MCF 10A (cell line): ENCODE data around the gene FCHSD2. TPM values are rescaled to one million over a fixed set of nuclear protein-coding genes. Genes with fewer than 3 reads are reported as not detected.

Experiments used
- BruUV-seq: library from RNA; stranded (reverse); fragments of 400-500 nt; replicated peaks from 2 replicates; lab custom pipeline; 2021; lab: Mats Ljungman, UMichigan
- CTCF ChIA-PET: fragments of 300-600 bp; sonication (Branson Sonifier 250); formaldehyde crosslinking; extraction: SDS; loops from one replicate; lab custom pipeline; 2021; ENCODE audit warnings: antibody characterized with exemption, inconsistent platforms; lab: Yijun Ruan, JAX
- POLR2A ChIA-PET: fragments of 300-600, 350-650 bp; sonication (Branson Sonifier 250); formaldehyde crosslinking; extraction: SDS; loops from one replicate; lab custom pipeline; 2020; ENCODE audit warnings: antibody characterized with exemption, inconsistent platforms; lab: Yijun Ruan, JAX
- DNase-seq: peaks from one replicate; pipeline ENCODE4 v3.0.0-alpha.2; 2018; ENCODE audit not compliant: unreplicated experiment
- H3K27ac Mint-ChIP-seq: one replicate; pipeline ENCODE4 v1.8.0; 2022; ENCODE audit warnings: mild to moderate bottlenecking, low read depth, mixed read lengths; ENCODE audit not compliant: unreplicated experiment
- H3K27me3 Mint-ChIP-seq: one replicate; pipeline ENCODE4 v1.8.0; 2022; ENCODE audit warnings: mixed read lengths; ENCODE audit not compliant: insufficient read depth, unreplicated experiment
- H3K36me3 Mint-ChIP-seq: one replicate; pipeline ENCODE4 v1.8.0; 2022; ENCODE audit warnings: mild to moderate bottlenecking, moderate library complexity, mixed read lengths; ENCODE audit not compliant: insufficient read depth, unreplicated experiment
- H3K4me1 Mint-ChIP-seq: one replicate; pipeline ENCODE4 v1.8.0; 2022; ENCODE audit warnings: mixed read lengths; ENCODE audit not compliant: insufficient read depth, unreplicated experiment
- H3K4me3 Mint-ChIP-seq: one replicate; pipeline ENCODE4 v1.8.0; 2022; ENCODE audit warnings: mild to moderate bottlenecking, moderate library complexity, mixed read lengths; ENCODE audit not compliant: unreplicated experiment
- H3K9me3 Mint-ChIP-seq: one replicate; pipeline ENCODE4 v1.8.0; 2022; ENCODE audit warnings: mixed read lengths; ENCODE audit not compliant: unreplicated experiment
- intact Hi-C: fragments of 100-400 bp; cut with micrococcal nuclease; formaldehyde crosslinking; loops from 2 replicates; pipeline ENCODE4 v1.14.1; 2022
- total RNA-seq: library from RNA; stranded (reverse); gene quantifications from 2 replicates; pipeline ENCODE4 v1.2.3, GENCODE V29; 2022
- TF ChIP-seq, protein P1 (sequence below): fragments of 200-600 bp; IDR thresholded peaks from one replicate; pipeline ENCODE4 v1.8.0; 2022; ENCODE audit warnings: antibody characterized with exemption, mild to moderate bottlenecking; ENCODE audit not compliant: unreplicated experiment

FCHSD2 gene
- total RNA-seq, 1 experiment from 2014 or later = 12.8 TPM

DNA sequence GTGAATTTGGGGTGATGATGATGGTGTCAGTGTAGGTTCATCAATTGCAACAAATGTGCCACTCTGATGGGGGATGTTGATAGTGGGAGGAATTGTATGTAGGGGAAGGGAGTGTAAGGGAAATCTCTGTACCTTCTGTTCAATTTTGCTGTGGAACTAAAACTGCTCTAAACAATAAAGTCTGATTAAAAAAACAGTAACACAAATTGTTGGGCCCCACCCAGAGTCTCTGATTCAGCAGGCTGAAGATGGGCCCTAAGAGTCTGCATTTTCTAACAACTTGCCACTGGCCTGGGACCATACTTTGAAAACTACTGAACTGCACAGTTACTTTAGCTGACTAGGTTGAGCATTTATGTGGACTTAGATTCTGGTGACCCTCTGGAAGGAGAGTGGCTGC is 214.7 kb downstream of the FCHSD2 start:
- Mint-ChIP-seq H3K9me3 (no peaks in the 10 kb centered on the region), H3K27me3 (no peaks in the 10 kb centered on the region), H3K4me1 (no peaks in the 10 kb centered on the region), H3K27ac (no peak overlapping the region), H3K36me3 (no peaks in the 10 kb centered on the region), H3K4me3 (no peak overlapping the region)
- DNase-seq = no peak
- POLR2A ChIA-PET = no interaction called here
- TF ChIP-seq, protein P1, sequence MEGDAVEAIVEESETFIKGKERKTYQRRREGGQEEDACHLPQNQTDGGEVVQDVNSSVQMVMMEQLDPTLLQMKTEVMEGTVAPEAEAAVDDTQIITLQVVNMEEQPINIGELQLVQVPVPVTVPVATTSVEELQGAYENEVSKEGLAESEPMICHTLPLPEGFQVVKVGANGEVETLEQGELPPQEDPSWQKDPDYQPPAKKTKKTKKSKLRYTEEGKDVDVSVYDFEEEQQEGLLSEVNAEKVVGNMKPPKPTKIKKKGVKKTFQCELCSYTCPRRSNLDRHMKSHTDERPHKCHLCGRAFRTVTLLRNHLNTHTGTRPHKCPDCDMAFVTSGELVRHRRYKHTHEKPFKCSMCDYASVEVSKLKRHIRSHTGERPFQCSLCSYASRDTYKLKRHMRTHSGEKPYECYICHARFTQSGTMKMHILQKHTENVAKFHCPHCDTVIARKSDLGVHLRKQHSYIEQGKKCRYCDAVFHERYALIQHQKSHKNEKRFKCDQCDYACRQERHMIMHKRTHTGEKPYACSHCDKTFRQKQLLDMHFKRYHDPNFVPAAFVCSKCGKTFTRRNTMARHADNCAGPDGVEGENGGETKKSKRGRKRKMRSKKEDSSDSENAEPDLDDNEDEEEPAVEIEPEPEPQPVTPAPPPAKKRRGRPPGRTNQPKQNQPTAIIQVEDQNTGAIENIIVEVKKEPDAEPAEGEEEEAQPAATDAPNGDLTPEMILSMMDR = no peak
- no TSS peak for BruUV-seq
- CTCF ChIA-PET = interaction anchor here (0.6 to 6.1 kb wide), 4 partner anchors 17 to 323 kb away, joined by 3 to 70 read pairs (median 3); no protein-coding TSS in a partner anchor
- intact Hi-C loops = no loop called here

DNA sequence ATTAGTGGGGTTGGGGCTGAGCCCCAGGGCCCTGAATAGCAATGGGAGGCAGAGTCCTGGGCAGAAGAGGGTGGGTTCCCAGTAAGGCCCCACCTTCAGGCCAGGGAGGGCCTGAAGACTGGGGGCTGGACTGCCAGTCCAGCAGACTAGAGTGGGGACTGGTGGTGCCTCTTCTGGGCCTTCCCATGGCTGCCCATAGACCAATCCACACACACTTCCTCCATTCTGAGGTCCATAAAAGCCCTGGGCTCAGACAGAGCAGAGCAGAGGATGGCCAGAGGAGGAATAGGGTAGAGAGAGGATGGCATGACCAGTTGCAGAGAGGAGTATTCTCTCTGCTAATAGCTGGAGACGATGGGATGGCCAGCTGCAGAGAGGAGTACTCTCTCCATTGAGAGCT is 216.0 kb downstream of the FCHSD2 start:
- Mint-ChIP-seq H3K9me3 (no peaks in the 10 kb centered on the region), H3K27me3 (no peaks in the 10 kb centered on the region), H3K27ac (no peak overlapping the region), H3K4me1 (no peaks in the 10 kb centered on the region), H3K4me3 (no peak overlapping the region), H3K36me3 (no peaks in the 10 kb centered on the region)
- BruUV-seq = no TSS peak
- ChIA-PET POLR2A (no interaction called here), CTCF (interaction anchor here (0.6 to 6.1 kb wide), 7 partner anchors 14 to 381 kb away, joined by 3 to 70 read pairs (median 4); no protein-coding TSS in a partner anchor)
- TF ChIP-seq, protein P1 = no peak
- no peak for DNase-seq
- intact Hi-C loops = no loop called here

DNA sequence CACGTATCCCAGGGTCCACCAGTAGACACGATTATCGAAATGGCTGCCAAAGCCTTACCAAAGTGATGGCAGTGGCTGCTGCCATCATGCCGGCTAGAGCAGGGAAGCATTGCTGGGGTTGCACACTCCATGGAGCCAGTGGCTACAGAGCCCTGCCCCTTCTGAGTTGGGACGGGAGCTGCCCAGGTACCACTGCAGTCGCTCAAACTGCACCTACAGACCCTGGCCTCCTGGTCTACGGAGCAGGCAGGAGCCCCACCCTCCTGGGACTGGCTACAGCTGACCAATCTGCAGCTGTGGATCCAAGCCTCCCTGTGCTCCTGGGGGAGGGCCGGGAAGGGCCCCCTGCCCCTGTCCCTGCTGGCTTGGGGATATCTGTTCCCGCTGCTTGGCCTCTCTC is 216.5 kb downstream of the FCHSD2 start:
- no peaks in the 10 kb centered on the region for H3K9me3 Mint-ChIP-seq
- ChIA-PET CTCF (interaction anchor here (0.5 to 6.1 kb wide), 6 partner anchors 8 to 256 kb away, joined by 3 to 70 read pairs (median 4); no protein-coding TSS in a partner anchor), POLR2A (interaction anchor here (1.4 to 2.0 kb wide), 2 partner anchors 217 to 252 kb away, joined by 5 to 8 read pairs; partner anchors contain the start of gene FCHSD2)
- BruUV-seq = no TSS peak
- no peak overlapping the region for H3K27ac Mint-ChIP-seq
- intact Hi-C loops = no loop called here
- no peaks in the 10 kb centered on the region for H3K36me3 Mint-ChIP-seq
- H3K27me3 Mint-ChIP-seq = no peaks in the 10 kb centered on the region
- no peaks in the 10 kb centered on the region for H3K4me1 Mint-ChIP-seq
- H3K4me3 Mint-ChIP-seq = no peak overlapping the region
- no peak for DNase-seq
- TF ChIP-seq, protein P1 = no peak

DNA sequence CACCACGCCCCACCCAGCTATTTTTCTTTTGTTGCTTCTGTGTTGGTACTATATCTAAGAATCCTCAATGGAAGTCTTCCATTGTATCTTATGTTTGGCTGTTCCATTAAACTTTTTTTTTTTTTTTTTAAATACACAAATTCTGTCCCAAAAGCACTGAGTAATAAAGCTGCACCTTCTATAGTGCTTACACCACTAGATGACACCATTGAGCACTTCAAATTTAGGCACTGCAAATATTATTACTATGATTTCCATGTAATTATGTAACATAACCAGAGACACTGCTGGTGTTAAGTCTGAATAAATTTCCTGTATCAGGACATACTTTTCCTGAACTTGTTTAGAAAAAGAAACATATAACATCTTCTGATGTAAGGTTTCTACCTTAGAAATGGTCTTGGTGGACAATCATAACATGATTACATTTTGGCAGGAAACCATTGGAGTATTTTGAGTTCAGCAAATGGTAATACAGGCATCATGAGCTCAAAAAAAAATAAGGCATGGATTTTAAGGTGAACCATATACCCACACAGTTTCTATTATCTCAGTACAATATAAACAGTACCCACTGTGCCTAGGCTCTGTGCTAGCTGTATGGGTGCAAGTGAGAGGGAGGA is 217.4 kb downstream of the FCHSD2 start:
- Mint-ChIP-seq H3K4me3 (no peak overlapping the region), H3K36me3 (no peaks in the 10 kb centered on the region), H3K4me1 (no peaks in the 10 kb centered on the region), H3K27ac (no peak overlapping the region), H3K27me3 (no peaks in the 10 kb centered on the region), H3K9me3 (no peaks in the 10 kb centered on the region)
- peak; percentile 44 for DNase-seq
- TF ChIP-seq, protein P1 = peak; percentile 55
- intact Hi-C loops = loop anchor here (1.0 to 5.0 kb wide), 4 partner anchors 93 to 318 kb away; partner anchors contain the start of gene FCHSD2
- ChIA-PET CTCF (interaction anchor here (0.6 to 6.1 kb wide), 33 partner anchors 9 to 908 kb away, joined by 3 to 70 read pairs (median 4); no protein-coding TSS in a partner anchor), POLR2A (interaction anchor here (0.9 to 2.0 kb wide), 3 partner anchors 46 to 253 kb away, joined by 3 to 8 read pairs (median 5); partner anchors contain the start of gene FCHSD2)
- no TSS peak for BruUV-seq
